ENCODE measurements around the gene MAP3K4.

DNA sequence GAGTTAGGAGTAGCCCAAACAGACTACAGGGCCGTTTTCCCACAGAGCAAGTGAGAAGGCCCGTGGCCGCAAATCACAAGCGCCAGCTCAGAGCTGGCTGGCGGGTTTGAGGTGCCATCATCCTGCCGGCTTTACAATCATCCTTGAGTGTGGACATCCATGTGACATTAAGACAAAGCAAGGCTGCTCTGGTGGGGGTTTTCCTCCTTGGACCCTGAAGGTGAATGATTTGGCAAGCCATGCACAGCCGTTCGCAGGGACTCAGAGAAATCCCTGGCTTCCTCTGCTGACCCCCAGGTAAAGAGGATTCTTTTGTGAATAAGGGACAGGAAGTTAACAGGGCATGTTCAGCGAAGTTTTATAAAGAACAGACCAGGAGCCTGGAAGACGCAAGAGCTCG is 145.1 kb downstream of the MAP3K4 start:
- TF ChIP-seq, protein P1, sequence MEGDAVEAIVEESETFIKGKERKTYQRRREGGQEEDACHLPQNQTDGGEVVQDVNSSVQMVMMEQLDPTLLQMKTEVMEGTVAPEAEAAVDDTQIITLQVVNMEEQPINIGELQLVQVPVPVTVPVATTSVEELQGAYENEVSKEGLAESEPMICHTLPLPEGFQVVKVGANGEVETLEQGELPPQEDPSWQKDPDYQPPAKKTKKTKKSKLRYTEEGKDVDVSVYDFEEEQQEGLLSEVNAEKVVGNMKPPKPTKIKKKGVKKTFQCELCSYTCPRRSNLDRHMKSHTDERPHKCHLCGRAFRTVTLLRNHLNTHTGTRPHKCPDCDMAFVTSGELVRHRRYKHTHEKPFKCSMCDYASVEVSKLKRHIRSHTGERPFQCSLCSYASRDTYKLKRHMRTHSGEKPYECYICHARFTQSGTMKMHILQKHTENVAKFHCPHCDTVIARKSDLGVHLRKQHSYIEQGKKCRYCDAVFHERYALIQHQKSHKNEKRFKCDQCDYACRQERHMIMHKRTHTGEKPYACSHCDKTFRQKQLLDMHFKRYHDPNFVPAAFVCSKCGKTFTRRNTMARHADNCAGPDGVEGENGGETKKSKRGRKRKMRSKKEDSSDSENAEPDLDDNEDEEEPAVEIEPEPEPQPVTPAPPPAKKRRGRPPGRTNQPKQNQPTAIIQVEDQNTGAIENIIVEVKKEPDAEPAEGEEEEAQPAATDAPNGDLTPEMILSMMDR (IDR thresholded peaks at IDR 0.05), result no peak
- no peak for TF ChIP-seq POLR2A (IDR thresholded peaks at IDR 0.05)

Measured in vagina (tissue), 2 donors.